ENCODE results near the gene CHPF2.
A peak's percentile ranks its signal among the peaks of the same experiment; 100 is the strongest.

Gene CHPF2

GRCh38 chr7:151212626-151213025 is 19.7 kb upstream of the CHPF2 start:
- H3K27ac Mint-ChIP-seq: no peak overlapping the region
- no peak for DNase-seq (ENCODE audit: low spot score)
- H3K4me1 Mint-ChIP-seq (ENCODE audit: low read depth): peaks cover 8% of the 10 kb centered on the region
- no peak overlapping the region for H3K4me3 Mint-ChIP-seq
- H3K9me3 Mint-ChIP-seq: no peaks in the 10 kb centered on the region
- H3K27me3 Mint-ChIP-seq (ENCODE audit: low read depth): no peaks in the 10 kb centered on the region
- peaks cover 25% of the 10 kb centered on the region for H3K36me3 Mint-ChIP-seq (ENCODE audit: low read depth)

GRCh38 chr7:151213826-151214225 is 18.5 kb upstream of the CHPF2 start:
- Mint-ChIP-seq H3K9me3 (no peaks in the 10 kb centered on the region), H3K4me3 (no peak overlapping the region), H3K27ac (no peak overlapping the region), H3K36me3 (ENCODE audit: low read depth) (peaks cover 37% of the 10 kb centered on the region), H3K4me1 (ENCODE audit: low read depth) (no peaks in the 10 kb centered on the region), H3K27me3 (ENCODE audit: low read depth) (no peaks in the 10 kb centered on the region)
- no peak for DNase-seq (ENCODE audit: low spot score)

- no peak for DNase-seq (ENCODE audit: low spot score)
- no peaks in the 10 kb centered on the region for H3K27me3 Mint-ChIP-seq (ENCODE audit: low read depth)
- no peaks in the 10 kb centered on the region for H3K9me3 Mint-ChIP-seq
- no peaks in the 10 kb centered on the region for H3K4me1 Mint-ChIP-seq (ENCODE audit: low read depth)
- no peak overlapping the region for H3K27ac Mint-ChIP-seq
- peaks cover 42% of the 10 kb centered on the region for H3K36me3 Mint-ChIP-seq (ENCODE audit: low read depth)
- H3K4me3 Mint-ChIP-seq: no peak overlapping the region
These were observed 16.9 kb upstream of the CHPF2 start for GRCh38 chr7:151215396-151215795.

- peaks cover 44% of the 10 kb centered on the region for H3K36me3 Mint-ChIP-seq (ENCODE audit: low read depth)
- no peaks in the 10 kb centered on the region for H3K4me1 Mint-ChIP-seq (ENCODE audit: low read depth)
- no peak for DNase-seq (ENCODE audit: low spot score)
- H3K27me3 Mint-ChIP-seq (ENCODE audit: low read depth): no peaks in the 10 kb centered on the region
- H3K4me3 Mint-ChIP-seq: no peak overlapping the region
- no peaks in the 10 kb centered on the region for H3K9me3 Mint-ChIP-seq
- no peak overlapping the region for H3K27ac Mint-ChIP-seq
These were observed 14.1 kb upstream of the CHPF2 start for GRCh38 chr7:151218170-151218569.

- no peak for DNase-seq (ENCODE audit: low spot score)
- Mint-ChIP-seq H3K4me3 (no peak overlapping the region), H3K9me3 (no peaks in the 10 kb centered on the region), H3K27ac (no peak overlapping the region), H3K4me1 (ENCODE audit: low read depth) (peaks cover 18% of the 10 kb centered on the region), H3K27me3 (ENCODE audit: low read depth) (no peaks in the 10 kb centered on the region), H3K36me3 (ENCODE audit: low read depth) (peaks cover 35% of the 10 kb centered on the region)
These were observed 8.6 kb upstream of the CHPF2 start for GRCh38 chr7:151223728-151224127.

- no peaks in the 10 kb centered on the region for H3K9me3 Mint-ChIP-seq
- H3K36me3 Mint-ChIP-seq (ENCODE audit: low read depth): peaks cover 27% of the 10 kb centered on the region
- no peak for DNase-seq (ENCODE audit: low spot score)
- H3K4me1 Mint-ChIP-seq (ENCODE audit: low read depth): peaks cover 18% of the 10 kb centered on the region
- peaks cover 4% of the 10 kb centered on the region for H3K27me3 Mint-ChIP-seq (ENCODE audit: low read depth)
- H3K27ac Mint-ChIP-seq: peak overlapping the region; percentile 96
- H3K4me3 Mint-ChIP-seq: peak overlapping the region; percentile 96
These were observed 6.3 kb upstream of the CHPF2 start for GRCh38 chr7:151225948-151226510.

GRCh38 chr7:151226560-151226874 is 5.8 kb upstream of the CHPF2 start:
- DNase-seq (ENCODE audit: low spot score): no peak
- Mint-ChIP-seq H3K27ac (peak overlapping the region; percentile 96), H3K4me3 (peak overlapping the region; percentile 96), H3K27me3 (ENCODE audit: low read depth) (peaks cover 4% of the 10 kb centered on the region), H3K9me3 (no peaks in the 10 kb centered on the region), H3K4me1 (ENCODE audit: low read depth) (peaks cover 21% of the 10 kb centered on the region), H3K36me3 (ENCODE audit: low read depth) (peaks cover 27% of the 10 kb centered on the region)

- Mint-ChIP-seq H3K27ac (peak within 1 kb of the TSS; percentile 96), H3K27me3 (ENCODE audit: low read depth) (peaks cover 4% of the 10 kb centered on the region), H3K4me1 (ENCODE audit: low read depth) (peaks cover 27% of the 10 kb centered on the region), H3K36me3 (ENCODE audit: low read depth) (peaks cover 27% of the 10 kb centered on the region), H3K9me3 (no peaks in the 10 kb centered on the region), H3K4me3 (peak within 1 kb of the TSS; percentile 96)
- DNase-seq (ENCODE audit: low spot score): peak; percentile 98
These were observed 5.2 kb upstream of the CHPF2 start, which contains the start of gene ABCF2 for GRCh38 chr7:151226875-151227782. Gene ABCF2, minus strand, starts transcription at chr7:151227205. Its CDS starts 747 bp downstream, at chr7:151226458.

- Mint-ChIP-seq H3K4me1 (ENCODE audit: low read depth) (peaks cover 28% of the 10 kb centered on the region), H3K27me3 (ENCODE audit: low read depth) (peaks cover 4% of the 10 kb centered on the region), H3K27ac (peak overlapping the region; percentile 96), H3K4me3 (peak overlapping the region; percentile 96), H3K9me3 (no peaks in the 10 kb centered on the region), H3K36me3 (ENCODE audit: low read depth) (peaks cover 23% of the 10 kb centered on the region)
- no peak for DNase-seq (ENCODE audit: low spot score)
These were observed 4.0 kb upstream of the CHPF2 start for GRCh38 chr7:151228024-151228866.

GRCh38 chr7:151229249-151229648 is 3.0 kb upstream of the CHPF2 start:
- Mint-ChIP-seq H3K9me3 (no peaks in the 10 kb centered on the region), H3K36me3 (ENCODE audit: low read depth) (peaks cover 19% of the 10 kb centered on the region), H3K27ac (no peak overlapping the region), H3K4me1 (ENCODE audit: low read depth) (peaks cover 36% of the 10 kb centered on the region), H3K4me3 (no peak overlapping the region), H3K27me3 (ENCODE audit: low read depth) (peaks cover 4% of the 10 kb centered on the region)
- no peak for DNase-seq (ENCODE audit: low spot score)

GRCh38 chr7:151231080-151231479 is 1.2 kb upstream of the CHPF2 start:
- Mint-ChIP-seq H3K9me3 (no peaks in the 10 kb centered on the region), H3K4me3 (peak overlapping the region; percentile 29), H3K27me3 (ENCODE audit: low read depth) (peaks cover 4% of the 10 kb centered on the region), H3K36me3 (ENCODE audit: low read depth) (peaks cover 16% of the 10 kb centered on the region), H3K27ac (no peak overlapping the region), H3K4me1 (ENCODE audit: low read depth) (peaks cover 27% of the 10 kb centered on the region)
- DNase-seq (ENCODE audit: low spot score): no peak

GRCh38 chr7:151232917-151233701 is 826 bp downstream of the CHPF2 start:
- H3K27me3 Mint-ChIP-seq (ENCODE audit: low read depth): peaks cover 4% of the 10 kb centered on the region
- H3K36me3 Mint-ChIP-seq (ENCODE audit: low read depth): peaks cover 18% of the 10 kb centered on the region
- H3K9me3 Mint-ChIP-seq: no peaks in the 10 kb centered on the region
- H3K4me1 Mint-ChIP-seq (ENCODE audit: low read depth): peaks cover 20% of the 10 kb centered on the region
- H3K27ac Mint-ChIP-seq: peak overlapping the region; percentile 97
- DNase-seq (ENCODE audit: low spot score): peak; percentile 80
- peak overlapping the region; percentile 97 for H3K4me3 Mint-ChIP-seq

- peaks cover 4% of the 10 kb centered on the region for H3K27me3 Mint-ChIP-seq (ENCODE audit: low read depth)
- peaks cover 18% of the 10 kb centered on the region for H3K4me1 Mint-ChIP-seq (ENCODE audit: low read depth)
- no peaks in the 10 kb centered on the region for H3K9me3 Mint-ChIP-seq
- H3K27ac Mint-ChIP-seq: peak overlapping the region; percentile 97
- peaks cover 18% of the 10 kb centered on the region for H3K36me3 Mint-ChIP-seq (ENCODE audit: low read depth)
- DNase-seq (ENCODE audit: low spot score): no peak
- peak overlapping the region; percentile 97 for H3K4me3 Mint-ChIP-seq
These were observed 1.5 kb downstream of the CHPF2 start for GRCh38 chr7:151233804-151234203.
